ENCODE measurements around the gene SURF2.
A peak's percentile ranks its signal among the peaks of the same experiment; 100 is the strongest.

SURF2 gene

GRCh38 chr9:133335924-133336811 lies 20.2 kb upstream of the SURF2 start, which contains the start of gene SURF6:
SURF6 (minus strand) TSS chr9:133336188; CDS start chr9:133336132, 56 bp downstream.
- peak; percentile 92 for DNase-seq (ENCODE audit: low spot score)

GRCh38 chr9:133339641-133340040 lies 16.7 kb upstream of the SURF2 start:
- DNase-seq (ENCODE audit: low spot score): no peak

- no peak for DNase-seq (ENCODE audit: low spot score)
These were observed 16.1 kb upstream of the SURF2 start for GRCh38 chr9:133340256-133340655.

- DNase-seq (ENCODE audit: low spot score): no peak
These were observed 15.4 kb upstream of the SURF2 start for GRCh38 chr9:133340916-133341315.

- DNase-seq (ENCODE audit: low spot score): no peak
These were observed 14.8 kb upstream of the SURF2 start for GRCh38 chr9:133341369-133342068.

- no peak for DNase-seq (ENCODE audit: low spot score)
These were observed 14.3 kb upstream of the SURF2 start for GRCh38 chr9:133342069-133342406.

GRCh38 chr9:133342570-133342969 lies 13.8 kb upstream of the SURF2 start:
- DNase-seq (ENCODE audit: low spot score): no peak

GRCh38 chr9:133344071-133344470 lies 12.3 kb upstream of the SURF2 start:
- DNase-seq (ENCODE audit: low spot score): no peak

- no peak for DNase-seq (ENCODE audit: low spot score)
These were observed 11.4 kb upstream of the SURF2 start for GRCh38 chr9:133344979-133345378.

- no peak for DNase-seq (ENCODE audit: low spot score)
These were observed 10.8 kb upstream of the SURF2 start for GRCh38 chr9:133345596-133345995.

GRCh38 chr9:133346021-133346785 lies 10.1 kb upstream of the SURF2 start:
- no peak for DNase-seq (ENCODE audit: low spot score)

- peak; percentile 72 for DNase-seq (ENCODE audit: low spot score)
These were observed 8.8 kb upstream of the SURF2 start for GRCh38 chr9:133347515-133347984.

- peak; percentile 92 for DNase-seq (ENCODE audit: low spot score)
These were observed 8.2 kb upstream of the SURF2 start, which contains the start of the genes MED22 and RPL7A for GRCh38 chr9:133347985-133348717. MED22 (minus strand) TSS chr9:133348131; CDS start chr9:133346662, 1,469 bp downstream. RPL7A (plus strand) TSS chr9:133348218; CDS start chr9:133348244, 26 bp downstream.

- DNase-seq (ENCODE audit: low spot score): no peak
These were observed 7.4 kb upstream of the SURF2 start for GRCh38 chr9:133348718-133349573.

- no peak for DNase-seq (ENCODE audit: low spot score)
These were observed 6.3 kb upstream of the SURF2 start for GRCh38 chr9:133349965-133350616.

GRCh38 chr9:133351526-133351907 lies 4.8 kb upstream of the SURF2 start:
- DNase-seq (ENCODE audit: low spot score): no peak

GRCh38 chr9:133351908-133352634 lies 4.3 kb upstream of the SURF2 start:
- DNase-seq (ENCODE audit: low spot score): peak; percentile 68

GRCh38 chr9:133352635-133353340 lies 3.6 kb upstream of the SURF2 start:
- DNase-seq (ENCODE audit: low spot score): no peak

- DNase-seq (ENCODE audit: low spot score): no peak
These were observed 2.8 kb upstream of the SURF2 start for GRCh38 chr9:133353548-133353947.
